Tongue (tissue), 2 donors: ENCODE results near the gene TCIRG1. TPM values are rescaled to one million over a fixed set of nuclear protein-coding genes. Genes with fewer than 3 reads are reported as not detected.

Experiments used
- DNase-seq: peaks from one replicate; pipeline ENCODE4 v3.0.0-alpha.2; 2015
- total RNA-seq: library from RNA; depleted of rRNA; stranded (reverse); fragments of >200 nt; gene quantifications from one replicate; pipeline ENCODE4 v1.2.3, GENCODE V29; 2014

The TCIRG1 gene
- total RNA-seq, 1 donor from 2014 or later, result 30.4 TPM

GRCh38 chr11:68004551-68005335 lies 34.1 kb upstream of the TCIRG1 start:
- no peak for DNase-seq

GRCh38 chr11:68006606-68007166 lies 32.1 kb upstream of the TCIRG1 start:
- no peak for DNase-seq

GRCh38 chr11:68007498-68008380 lies 31.1 kb upstream of the TCIRG1 start:
- DNase-seq, result no peak

- DNase-seq, result peak; percentile 65
Observed at GRCh38 chr11:68008381-68009337, 30.2 kb upstream of the TCIRG1 start.

- DNase-seq, result no peak
Observed at GRCh38 chr11:68009391-68010089, 29.3 kb upstream of the TCIRG1 start.

- peak; percentile 70 for DNase-seq
Observed at GRCh38 chr11:68010090-68011041, 28.5 kb upstream of the TCIRG1 start, which contains the start of gene ALDH3B1. TSS of gene ALDH3B1 (plus strand) at chr11:68010327. CDS start at chr11:68015298, 4,971 bp downstream.

- DNase-seq, result no peak
Observed at GRCh38 chr11:68011051-68011943, 27.5 kb upstream of the TCIRG1 start.

GRCh38 chr11:68012044-68012842 lies 26.6 kb upstream of the TCIRG1 start:
- no peak for DNase-seq

GRCh38 chr11:68012843-68013610 lies 25.8 kb upstream of the TCIRG1 start:
- DNase-seq, result no peak

GRCh38 chr11:68013611-68014156 lies 25.1 kb upstream of the TCIRG1 start:
- no peak for DNase-seq

- DNase-seq, result peak; percentile 80
Observed at GRCh38 chr11:68014157-68014946, 24.5 kb upstream of the TCIRG1 start.

GRCh38 chr11:68014947-68015447 lies 23.8 kb upstream of the TCIRG1 start:
- DNase-seq, result no peak

GRCh38 chr11:68015467-68015866 lies 23.4 kb upstream of the TCIRG1 start:
- DNase-seq, result no peak

- no peak for DNase-seq
Observed at GRCh38 chr11:68016161-68016903, 22.5 kb upstream of the TCIRG1 start.
